GM19397 (cell line): Measurements from ENCODE around the gene MROH2A.
"Not testable (repeated sequence)": the region's sequence is repeated elsewhere in the genome, so short reads cannot be mapped to it uniquely, and the experiment has no call there.

Source experiments
- ATAC-seq: cut with Tn5 transposase; IDR thresholded peaks from one replicate; pipeline ENCODE4 v1.9.1; 2021; ENCODE audit warnings: mild to moderate bottlenecking, moderate library complexity; ENCODE audit not compliant: unreplicated experiment

The MROH2A gene

GRCh38 chr2:233852056-233852455 is 73.9 kb downstream of the MROH2A start:
- ATAC-seq = no peak

- no peak for ATAC-seq
Measured at GRCh38 chr2:233853353-233853752, 75.2 kb downstream of the MROH2A start.

- ATAC-seq = no peak
Measured at GRCh38 chr2:233853883-233854240, 75.7 kb downstream of the MROH2A start.

GRCh38 chr2:233854241-233854981 is 76.3 kb downstream of the MROH2A start, which contains the start of gene HJURP:
Gene HJURP, minus strand, starts transcription at chr2:233854535. Its CDS starts 35 bp downstream, at chr2:233854500.
- peak; percentile 96 for ATAC-seq

- no peak for ATAC-seq
Measured at GRCh38 chr2:233855345-233855744, 77.2 kb downstream of the MROH2A start.

- ATAC-seq = no peak
Measured at GRCh38 chr2:233856184-233856583, 78.1 kb downstream of the MROH2A start.

DNA sequence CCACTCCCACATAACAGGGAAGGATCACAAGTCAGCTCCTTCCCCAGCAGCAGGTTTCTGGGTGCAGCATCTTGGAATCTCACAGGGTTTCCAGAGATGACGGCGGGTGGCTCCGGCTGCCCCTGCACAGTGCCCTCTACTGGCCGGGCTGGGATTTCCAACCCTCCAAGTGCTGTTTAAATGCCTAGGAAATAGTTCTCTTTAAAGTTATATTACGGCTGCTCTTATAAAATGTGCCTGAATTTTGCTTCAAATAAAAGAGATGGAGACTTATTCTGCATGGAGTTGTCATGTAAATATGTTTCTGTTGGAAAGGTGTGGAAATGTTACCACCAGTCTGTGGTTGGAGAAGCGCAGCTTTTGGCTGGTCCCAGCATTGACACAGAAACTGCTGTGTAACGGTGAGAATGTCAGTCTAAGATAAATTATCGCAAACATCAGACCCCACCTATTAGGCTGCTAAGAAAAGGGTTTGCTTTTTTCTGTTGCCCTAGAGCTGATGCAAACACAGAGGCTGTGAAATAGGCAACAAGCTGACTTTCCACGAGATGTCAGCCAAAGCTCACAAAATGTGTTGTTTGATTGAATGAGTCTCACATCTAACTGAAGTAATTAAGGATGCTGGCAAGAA is 79.5 kb downstream of the MROH2A start:
- ATAC-seq = no peak

DNA sequence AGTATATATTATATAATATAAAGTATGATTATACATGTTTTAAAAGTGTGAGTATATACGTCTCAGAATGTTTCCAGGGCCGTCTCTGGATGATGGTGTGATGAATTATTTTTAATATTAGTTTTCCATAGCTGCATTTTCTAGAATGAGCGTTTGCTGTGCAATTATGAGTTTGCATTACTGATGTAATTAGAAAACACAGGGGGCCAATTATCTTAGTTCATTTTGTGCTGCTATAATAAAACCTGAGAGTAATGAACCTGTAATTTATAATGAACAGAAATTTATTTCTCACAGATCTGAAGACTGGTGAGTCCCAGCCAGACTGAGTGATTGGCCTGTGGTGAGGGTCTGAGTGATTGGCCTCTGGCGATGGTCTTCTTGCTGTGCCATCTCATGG is 80.2 kb downstream of the MROH2A start:
- ATAC-seq = no peak

DNA sequence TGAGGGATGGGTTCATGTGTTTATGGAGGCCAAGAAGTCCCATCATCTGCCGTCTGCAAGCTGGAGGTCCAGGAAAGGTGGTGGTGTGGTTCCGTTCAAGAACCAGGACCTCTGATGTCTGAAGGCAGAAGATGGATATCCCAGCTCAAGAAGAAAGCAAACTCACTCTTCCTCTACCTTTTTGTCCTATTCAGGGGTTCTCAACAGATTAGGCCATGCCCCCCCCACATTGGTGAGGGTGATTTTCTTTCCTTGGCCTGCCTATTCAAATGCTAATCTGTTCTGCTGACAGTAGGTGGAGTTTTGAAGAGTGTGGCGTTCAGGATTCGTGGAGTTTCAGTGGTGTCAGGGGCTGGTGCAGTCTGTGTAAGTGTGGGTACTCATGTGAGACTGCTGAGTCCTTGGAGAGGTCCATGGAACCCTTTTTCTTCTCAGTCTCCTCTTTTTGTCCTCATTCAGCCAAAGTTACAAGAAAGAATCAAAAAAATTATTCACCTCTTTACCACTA is 84.2 kb downstream of the MROH2A start:
- no peak for ATAC-seq

DNA sequence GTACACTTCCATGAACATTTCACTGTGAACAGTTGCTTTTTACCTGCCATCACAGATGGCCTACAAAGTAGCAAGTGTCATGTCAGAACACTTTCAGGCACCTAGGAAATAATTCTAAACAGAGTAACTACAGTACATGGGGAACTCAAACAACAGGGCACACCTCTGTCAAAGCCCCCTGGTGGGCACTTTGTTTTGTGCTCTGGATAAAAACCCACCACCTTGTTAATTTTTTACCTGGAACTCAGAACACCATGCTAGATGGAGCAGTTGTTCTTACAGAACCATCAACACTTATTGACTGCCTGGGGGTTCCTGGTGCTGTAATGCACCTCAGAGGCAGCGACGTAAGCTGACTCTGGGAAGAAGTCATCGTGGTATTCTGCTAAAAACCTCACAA is 87.7 kb downstream of the MROH2A start:
- no peak for ATAC-seq

- no peak for ATAC-seq
Measured at GRCh38 chr2:233866479-233866878, 88.3 kb downstream of the MROH2A start.

DNA sequence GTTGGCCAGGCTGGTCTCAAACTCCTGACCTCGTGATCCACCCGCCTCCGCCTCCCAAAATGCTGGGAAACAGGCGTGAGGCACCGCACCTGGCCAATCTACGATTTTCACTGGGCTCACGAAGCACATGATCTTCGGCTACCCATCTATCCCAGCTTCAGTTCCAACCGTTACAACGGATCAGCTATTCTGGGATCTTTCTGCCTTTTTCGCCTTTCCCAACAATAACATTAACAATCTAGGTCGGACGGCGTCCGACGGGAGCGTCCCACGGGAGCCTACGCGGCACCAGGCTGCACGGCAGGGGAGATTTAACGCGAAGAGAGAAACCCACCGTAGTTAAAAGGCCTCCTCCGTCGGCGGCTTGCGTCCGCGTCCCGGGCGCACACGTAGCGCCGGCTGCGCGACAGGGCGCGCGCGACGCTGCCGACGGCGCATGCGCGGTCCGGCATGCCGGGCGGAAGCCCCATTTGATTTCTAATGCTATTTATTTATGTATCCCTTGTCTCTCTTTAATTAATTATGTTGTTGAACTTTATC is 89.9 kb downstream of the MROH2A start, which contains the start of gene MSL3B:
Gene MSL3B, minus strand, starts transcription at position 394 of the 540 bp plus-strand sequence.
- no peak for ATAC-seq

- ATAC-seq = no peak
Measured at GRCh38 chr2:233871432-233871831, 93.3 kb downstream of the MROH2A start.

- ATAC-seq = not testable (repeated sequence)
Measured at GRCh38 chr2:233872125-233872524, 94.0 kb downstream of the MROH2A start.

GRCh38 chr2:233882353-233882752 is 104.2 kb downstream of the MROH2A start:
- no peak for ATAC-seq
